Keratinocyte (primary cell): ENCODE measurements around the gene OBSCN.

Experiments used
- CTCF ChIP-seq, 3 experiments: IDR thresholded peaks in 1 of 3; conservative IDR thresholded peaks in 1 of 3; optimal IDR thresholded peaks in 1 of 3; 2 replicates in 2 of 3; 3 replicates in 1 of 3; pipeline versions ENCODE3 to v1.5.1; 2011; ENCODE audit warnings: low read length in 3 of 3, mild to moderate bottlenecking in 3 of 3, moderate library complexity in 2 of 3, control low read depth in 1 of 3, inconsistent platforms in 1 of 3; ENCODE audit not compliant: insufficient read depth in 2 of 3; ENCODE audit errors: extremely low read depth in 1 of 3
- EZH2 ChIP-seq: IDR thresholded peaks from one replicate; pipeline ENCODE4 v1.6.1; 2012; ENCODE audit warnings: inconsistent platforms, mild to moderate bottlenecking, low read length, moderate library complexity

- TF ChIP-seq CTCF (optimal IDR thresholded peaks at IDR 0.05 in 1 of 3, IDR thresholded peaks at IDR 0.05 in 1 of 3, conservative IDR thresholded peaks at IDR 0.05 in 1 of 3; ENCODE audit: extremely low read depth in 1 of 3, insufficient read depth in 2 of 3, low read length in 3 of 3), result no peak
- no peak for TF ChIP-seq EZH2
Observed at GRCh38 chr1:228316589-228317387, 108.9 kb downstream of the OBSCN start.
